ENCODE results near the gene IL9. TPM values are rescaled to one million over a fixed set of nuclear protein-coding genes. Genes with fewer than 3 reads are reported as not detected.

Gene IL9
- total RNA-seq, 2 donors from 2014 or later: not detected

- Histone ChIP-seq H3K9ac (ENCODE audit: low read depth in 2 of 2, low read length in 2 of 2) (no peak overlapping the region), H3K4me1 (peaks cover 5% of the 10 kb centered on the region), H3K27me3 (no peaks in the 10 kb centered on the region), H3K4me3 (no peak overlapping the region), H3K9me3 (no peaks in the 10 kb centered on the region), H3K27ac (no peak overlapping the region), H3K36me3 (no peaks in the 10 kb centered on the region)
- DNase-seq: no peak
- intact Hi-C loops (cut with DNase I): no loop called here
- no peak for TF ChIP-seq CTCF (IDR thresholded peaks at IDR 0.05)
Observed at GRCh38 chr5:135871268-135871915, 24.2 kb downstream of the IL9 start.

- Histone ChIP-seq H3K27me3 (no peaks in the 10 kb centered on the region), H3K27ac (peak overlapping the region; percentile 81), H3K9me3 (no peaks in the 10 kb centered on the region), H3K4me1 (peaks cover 5% of the 10 kb centered on the region), H3K9ac (ENCODE audit: low read depth in 2 of 2, low read length in 2 of 2) (no peak overlapping the region), H3K36me3 (no peaks in the 10 kb centered on the region), H3K4me3 (no peak overlapping the region)
- intact Hi-C loops (cut with DNase I): no loop called here
- no peak for DNase-seq
- TF ChIP-seq CTCF (IDR thresholded peaks at IDR 0.05): no peak
Observed at GRCh38 chr5:135869935-135870334, 25.7 kb downstream of the IL9 start.

GRCh38 chr5:135869276-135869675 lies 26.4 kb downstream of the IL9 start:
- TF ChIP-seq CTCF (IDR thresholded peaks at IDR 0.05): no peak
- Histone ChIP-seq H3K27me3 (no peaks in the 10 kb centered on the region), H3K4me3 (no peak overlapping the region), H3K9ac (ENCODE audit: low read depth in 2 of 2, low read length in 2 of 2) (no peak overlapping the region), H3K36me3 (no peaks in the 10 kb centered on the region), H3K27ac (peak overlapping the region; percentile 81), H3K4me1 (peaks cover 5% of the 10 kb centered on the region), H3K9me3 (no peaks in the 10 kb centered on the region)
- intact Hi-C loops (cut with DNase I): no loop called here
- peak; percentile 53 for DNase-seq

GRCh38 chr5:135868681-135869080 lies 27.0 kb downstream of the IL9 start:
- Histone ChIP-seq H3K27ac (peak overlapping the region; percentile 81), H3K4me3 (no peak overlapping the region), H3K36me3 (no peaks in the 10 kb centered on the region), H3K27me3 (no peaks in the 10 kb centered on the region), H3K9me3 (no peaks in the 10 kb centered on the region), H3K4me1 (peaks cover 5% of the 10 kb centered on the region), H3K9ac (ENCODE audit: low read depth in 2 of 2, low read length in 2 of 2) (no peak overlapping the region)
- DNase-seq: no peak
- TF ChIP-seq CTCF (IDR thresholded peaks at IDR 0.05): no peak
- intact Hi-C loops (cut with DNase I): no loop called here

GRCh38 chr5:135867599-135867998 lies 28.0 kb downstream of the IL9 start:
- H3K4me3 ChIP-seq: no peak overlapping the region
- H3K27me3 ChIP-seq: no peaks in the 10 kb centered on the region
- H3K36me3 ChIP-seq: no peaks in the 10 kb centered on the region
- peak overlapping the region; percentile 81 for H3K27ac ChIP-seq
- peaks cover 5% of the 10 kb centered on the region for H3K4me1 ChIP-seq
- no peak for TF ChIP-seq CTCF (IDR thresholded peaks at IDR 0.05)
- intact Hi-C loops (cut with DNase I): no loop called here
- no peak overlapping the region for H3K9ac ChIP-seq (ENCODE audit: low read depth in 2 of 2, low read length in 2 of 2)
- no peak for DNase-seq
- H3K9me3 ChIP-seq: no peaks in the 10 kb centered on the region
